Nephron progenitor cell (in vitro differentiated cells): ENCODE data around the gene GNAI2.
A peak's percentile ranks its signal among the peaks of the same experiment; 100 is the strongest.

Source experiments
- DNase-seq: peaks from one replicate; pipeline ENCODE4 v3.0.0; 2021
- H3K27ac Mint-ChIP-seq: 2 replicates; pipeline ENCODE4 v1.8.0; 2021; ENCODE audit warnings: mild to moderate bottlenecking, moderate library complexity, mixed read lengths
- H3K27me3 Mint-ChIP-seq: 2 replicates; pipeline ENCODE4 v1.8.0; 2021; ENCODE audit warnings: mild to moderate bottlenecking, low read depth, mixed read lengths; ENCODE audit not compliant: poor library complexity
- H3K36me3 Mint-ChIP-seq: 2 replicates; pipeline ENCODE4 v1.8.0; 2021; ENCODE audit warnings: low read depth, mixed read lengths
- H3K4me1 Mint-ChIP-seq: 2 replicates; pipeline ENCODE4 v1.8.0; 2021; ENCODE audit warnings: mixed read lengths
- H3K4me3 Mint-ChIP-seq: 2 replicates; pipeline ENCODE4 v1.8.0; 2021; ENCODE audit warnings: mild to moderate bottlenecking, moderate library complexity, mixed read lengths
- H3K9me3 Mint-ChIP-seq: 2 replicates; pipeline ENCODE4 v1.8.0; 2021; ENCODE audit warnings: mild to moderate bottlenecking, moderate library complexity, mixed read lengths
- TF ChIP-seq, protein P1 (sequence below): fragments of 200-600 bp; sonication (generic); IDR thresholded peaks from 2 replicates; pipeline ENCODE4 v1.5.0; 2021; ENCODE audit warnings: antibody characterized with exemption

GNAI2 gene

DNA sequence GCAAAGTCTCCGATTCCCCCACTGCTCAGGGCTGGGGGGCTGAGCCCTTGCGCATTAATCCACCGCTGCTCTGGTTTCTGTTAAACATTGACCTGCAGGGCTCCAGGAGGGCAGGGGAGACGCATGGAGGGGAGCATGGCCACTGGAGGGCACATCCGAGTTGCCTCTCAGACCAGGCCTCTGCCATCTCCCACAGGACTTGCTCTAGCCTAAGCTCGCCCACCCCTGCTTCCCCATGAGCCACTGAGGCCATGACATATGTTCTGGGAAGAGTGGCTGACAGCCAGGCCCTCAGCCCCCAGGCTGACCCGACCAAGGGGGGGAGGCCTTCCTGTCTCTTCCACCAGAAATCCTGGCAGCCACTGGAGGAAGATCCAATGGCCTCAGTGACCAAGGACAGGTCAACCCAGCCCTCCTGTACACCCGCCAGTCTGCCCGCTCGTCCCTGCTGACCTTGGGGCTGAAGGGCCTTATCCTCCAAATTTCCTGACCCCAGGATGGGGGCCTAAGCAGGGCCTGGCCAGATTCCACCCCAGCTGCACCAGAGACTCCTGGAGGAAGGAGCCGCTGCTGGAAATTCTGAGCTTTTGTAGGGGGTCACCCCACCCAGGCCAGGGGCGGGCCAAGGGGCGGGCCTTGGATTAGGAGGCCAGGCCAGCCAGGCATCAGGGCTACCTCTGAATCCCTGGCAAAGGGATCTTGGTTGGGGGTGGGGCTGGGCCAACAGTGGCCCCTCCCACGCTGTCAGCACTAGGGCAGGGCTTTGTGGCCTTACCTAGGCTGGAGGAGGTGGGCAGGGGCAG is 67.2 kb downstream of the GNAI2 start, which contains the start of gene HYAL1:
Gene HYAL1, minus strand, starts transcription at position 562 of the 803 bp plus-strand sequence. CDS start 618 bp downstream, outside the sequence.
- H3K9me3 Mint-ChIP-seq = peaks cover 27% of the 10 kb centered on the region
- TF ChIP-seq, protein P1, sequence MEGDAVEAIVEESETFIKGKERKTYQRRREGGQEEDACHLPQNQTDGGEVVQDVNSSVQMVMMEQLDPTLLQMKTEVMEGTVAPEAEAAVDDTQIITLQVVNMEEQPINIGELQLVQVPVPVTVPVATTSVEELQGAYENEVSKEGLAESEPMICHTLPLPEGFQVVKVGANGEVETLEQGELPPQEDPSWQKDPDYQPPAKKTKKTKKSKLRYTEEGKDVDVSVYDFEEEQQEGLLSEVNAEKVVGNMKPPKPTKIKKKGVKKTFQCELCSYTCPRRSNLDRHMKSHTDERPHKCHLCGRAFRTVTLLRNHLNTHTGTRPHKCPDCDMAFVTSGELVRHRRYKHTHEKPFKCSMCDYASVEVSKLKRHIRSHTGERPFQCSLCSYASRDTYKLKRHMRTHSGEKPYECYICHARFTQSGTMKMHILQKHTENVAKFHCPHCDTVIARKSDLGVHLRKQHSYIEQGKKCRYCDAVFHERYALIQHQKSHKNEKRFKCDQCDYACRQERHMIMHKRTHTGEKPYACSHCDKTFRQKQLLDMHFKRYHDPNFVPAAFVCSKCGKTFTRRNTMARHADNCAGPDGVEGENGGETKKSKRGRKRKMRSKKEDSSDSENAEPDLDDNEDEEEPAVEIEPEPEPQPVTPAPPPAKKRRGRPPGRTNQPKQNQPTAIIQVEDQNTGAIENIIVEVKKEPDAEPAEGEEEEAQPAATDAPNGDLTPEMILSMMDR = no peak
- peaks cover 5% of the 10 kb centered on the region for H3K27me3 Mint-ChIP-seq
- no peak within 1 kb of the TSS for H3K4me3 Mint-ChIP-seq
- H3K36me3 Mint-ChIP-seq = peaks cover 11% of the 10 kb centered on the region
- DNase-seq = peak; percentile 40
- H3K4me1 Mint-ChIP-seq = peaks cover 29% of the 10 kb centered on the region
- H3K27ac Mint-ChIP-seq = no peak within 1 kb of the TSS

DNA sequence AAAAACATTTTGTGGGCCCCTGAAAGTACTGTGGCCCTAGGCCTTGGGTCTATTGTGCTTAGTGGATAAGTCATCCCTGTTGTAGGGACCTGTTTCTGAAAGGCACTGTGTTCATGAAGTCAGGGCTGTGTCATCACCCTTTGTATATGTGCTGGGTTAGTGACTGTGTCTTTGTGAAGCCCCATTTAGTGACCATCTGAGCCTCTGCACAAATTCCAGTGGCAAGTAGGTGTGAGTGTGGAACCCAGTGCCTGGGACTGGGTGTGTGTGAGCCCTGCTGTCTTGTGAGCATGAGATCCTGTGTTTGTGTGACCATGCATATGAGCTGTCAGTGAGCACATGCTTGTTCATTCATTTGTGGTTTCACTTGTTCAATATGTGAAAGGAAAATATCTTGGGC is 68.6 kb downstream of the GNAI2 start:
- peaks cover 21% of the 10 kb centered on the region for H3K36me3 Mint-ChIP-seq
- TF ChIP-seq, protein P1 = no peak
- H3K27me3 Mint-ChIP-seq = no peaks in the 10 kb centered on the region
- H3K4me1 Mint-ChIP-seq = peaks cover 22% of the 10 kb centered on the region
- no peak overlapping the region for H3K27ac Mint-ChIP-seq
- DNase-seq = no peak
- no peak overlapping the region for H3K4me3 Mint-ChIP-seq
- H3K9me3 Mint-ChIP-seq = peaks cover 41% of the 10 kb centered on the region
